Choroid plexus epithelial cell (primary cell): ENCODE results near the gene EDEM3.

Experiments
- DNase-seq: peaks from one replicate; pipeline ENCODE4 v3.0.0-alpha.2; 2010; ENCODE audit warnings: low read depth
- H3K4me3 ChIP-seq: 2 replicates; pipeline ENCODE4 v1.5.1; 2011; ENCODE audit warnings: low read depth, mild to moderate bottlenecking, control low read depth, low read length, moderate library complexity
- CTCF ChIP-seq: conservative IDR thresholded peaks from 2 replicates; pipeline ENCODE4 v1.5.1; 2011; ENCODE audit warnings: low read depth, mild to moderate bottlenecking, control low read depth, inconsistent platforms, low read length, moderate library complexity

Gene EDEM3

GRCh38 chr1:184705271-184705670 lies 49.4 kb downstream of the EDEM3 start:
- TF ChIP-seq CTCF, result no peak
- DNase-seq, result no peak
- no peak overlapping the region for H3K4me3 ChIP-seq

- no peak for TF ChIP-seq CTCF
- peak; percentile 65 for DNase-seq
- no peak overlapping the region for H3K4me3 ChIP-seq
Observed at GRCh38 chr1:184701816-184702215, 52.8 kb downstream of the EDEM3 start.

GRCh38 chr1:184698969-184699368 lies 55.7 kb downstream of the EDEM3 start:
- H3K4me3 ChIP-seq, result no peak overlapping the region
- no peak for DNase-seq
- no peak for TF ChIP-seq CTCF

GRCh38 chr1:184698016-184698415 lies 56.6 kb downstream of the EDEM3 start:
- TF ChIP-seq CTCF, result no peak
- peak; percentile 44 for DNase-seq

GRCh38 chr1:184696403-184696802 lies 58.3 kb downstream of the EDEM3 start:
- H3K4me3 ChIP-seq, result no peak overlapping the region
- DNase-seq, result no peak
- TF ChIP-seq CTCF, result no peak

More at GRCh38 chr1:184698016-184698415, 56.6 kb downstream of the EDEM3 start:
- no peak overlapping the region for H3K4me3 ChIP-seq

GRCh38 chr1:184695023-184695422 lies 59.6 kb downstream of the EDEM3 start:
- TF ChIP-seq CTCF, result no peak

GRCh38 chr1:184693011-184693410 lies 61.6 kb downstream of the EDEM3 start:
- no peak for TF ChIP-seq CTCF
- H3K4me3 ChIP-seq, result no peak overlapping the region
- DNase-seq, result no peak

More at GRCh38 chr1:184695023-184695422, 59.6 kb downstream of the EDEM3 start:
- H3K4me3 ChIP-seq, result no peak overlapping the region
- peak; percentile 23 for DNase-seq
